Mononuclear cell (primary cell): Measurements from ENCODE around the gene SF3B6. TPM values are rescaled to one million over a fixed set of nuclear protein-coding genes. Genes with fewer than 3 reads are reported as not detected.
"Not testable (repeated sequence)": the region's sequence is repeated elsewhere in the genome, so short reads cannot be mapped to it uniquely, and the experiment has no call there.

Experiments used
- H3K27me3 ChIP-seq: 2 replicates; pipeline ENCODE4 v1.6.0; 2011; ENCODE audit warnings: low read length, control low read depth; ENCODE audit not compliant: insufficient read depth
- H3K4me1 ChIP-seq: 2 replicates; pipeline ENCODE4 v1.5.1; 2011; ENCODE audit warnings: mild to moderate bottlenecking, low read length, control low read depth; ENCODE audit not compliant: insufficient read depth
- H3K4me3 ChIP-seq: 2 replicates; pipeline ENCODE4 v1.5.1; 2011; ENCODE audit warnings: mild to moderate bottlenecking, low read length, moderate library complexity
- H3K9me3 ChIP-seq: 2 replicates; pipeline ENCODE4 v1.5.1; 2011; ENCODE audit warnings: low read depth, mild to moderate bottlenecking, control low read depth, low read length
- total RNA-seq: library from RNA; depleted of rRNA; stranded (reverse); fragments of >200 nt; gene quantifications from one replicate; pipeline ENCODE4 v1.2.3, GENCODE V29; 2012

SF3B6 gene
- total RNA-seq, 1 donor: 107 TPM

- Histone ChIP-seq H3K4me3 (no peak overlapping the region), H3K27me3 (no peaks in the 10 kb centered on the region)
These were observed 28.8 kb upstream of the SF3B6 start for GRCh38 chr2:24104906-24105305.

DNA sequence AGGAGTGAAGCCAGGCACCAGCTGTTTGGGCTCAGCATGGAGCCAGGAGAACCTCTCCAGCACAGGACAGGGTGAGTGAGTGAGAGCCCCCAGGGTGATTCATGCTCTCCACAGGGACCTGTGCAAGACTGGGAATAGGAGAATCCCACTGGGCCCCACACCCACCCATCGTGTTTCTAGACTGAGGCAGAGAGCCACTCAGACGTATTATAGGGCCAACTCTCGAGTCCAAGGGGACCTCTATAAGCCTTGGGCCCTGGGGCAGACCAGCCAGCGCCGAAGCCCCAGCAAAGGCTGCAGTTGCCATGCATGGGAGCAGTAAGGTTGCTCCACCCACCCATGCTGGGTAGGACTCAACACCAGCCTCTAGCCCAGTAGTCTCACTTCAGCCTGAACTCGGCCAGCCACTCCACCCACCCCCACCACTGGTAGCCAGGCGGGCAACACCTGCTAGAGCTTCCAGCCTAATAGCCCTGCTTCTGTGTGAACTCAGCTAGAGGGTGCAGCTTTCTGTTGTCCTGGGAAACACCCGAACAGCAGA, 28.1 kb upstream of the SF3B6 start:
- Histone ChIP-seq H3K9me3 (peaks cover 3% of the 10 kb centered on the region), H3K4me3 (no peak overlapping the region), H3K27me3 (no peaks in the 10 kb centered on the region), H3K4me1 (no peaks in the 10 kb centered on the region)

More at GRCh38 chr2:24104906-24105305, 28.8 kb upstream of the SF3B6 start:
- H3K9me3 ChIP-seq: peaks cover 3% of the 10 kb centered on the region
- H3K4me1 ChIP-seq: no peaks in the 10 kb centered on the region

DNA sequence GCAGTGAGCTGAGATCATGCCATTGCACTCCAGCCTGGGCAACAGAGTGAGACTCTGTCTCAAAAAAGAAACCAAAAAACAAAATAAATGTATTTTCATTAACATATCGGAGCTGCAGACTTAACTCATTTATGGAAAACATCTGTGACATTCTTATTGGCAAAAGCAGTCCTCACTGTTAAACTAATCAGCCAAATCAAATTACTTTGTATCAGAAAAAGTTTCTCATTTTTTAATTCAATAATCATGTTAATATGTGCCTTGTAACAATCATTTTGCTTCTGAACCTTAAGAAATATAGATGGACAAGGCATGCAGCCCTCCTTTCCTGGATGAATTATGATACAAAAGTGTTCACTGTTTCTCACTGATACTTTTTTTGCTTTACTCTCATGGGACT, 26.6 kb upstream of the SF3B6 start:
- no peaks in the 10 kb centered on the region for H3K4me1 ChIP-seq
- no peaks in the 10 kb centered on the region for H3K27me3 ChIP-seq
- peaks cover 3% of the 10 kb centered on the region for H3K9me3 ChIP-seq
- no peak overlapping the region for H3K4me3 ChIP-seq

- Histone ChIP-seq H3K9me3 (peaks cover 3% of the 10 kb centered on the region), H3K4me3 (no peak overlapping the region), H3K4me1 (no peaks in the 10 kb centered on the region), H3K27me3 (no peaks in the 10 kb centered on the region)
These were observed 25.9 kb upstream of the SF3B6 start for GRCh38 chr2:24101992-24102391.

DNA sequence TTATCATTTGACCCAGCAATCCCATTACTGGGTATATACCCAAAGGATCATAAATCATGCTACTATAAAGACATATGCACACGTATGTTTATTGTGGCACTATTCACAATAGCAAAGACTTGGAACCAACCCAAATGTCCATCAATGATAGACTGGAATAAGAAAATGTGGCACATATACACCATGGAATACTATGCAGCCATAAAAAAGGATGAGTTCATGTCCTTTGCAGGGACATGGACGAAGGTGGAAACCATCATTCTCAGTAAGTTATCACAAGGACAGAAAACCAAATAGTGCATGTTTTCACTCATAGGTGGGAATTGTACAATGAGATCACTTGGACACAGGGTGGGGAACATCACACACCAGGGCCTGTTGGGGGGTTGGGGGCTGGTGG, 24.6 kb upstream of the SF3B6 start:
- H3K9me3 ChIP-seq, H3K4me1 ChIP-seq, H3K4me3 ChIP-seq, H3K27me3 ChIP-seq: not testable (repeated sequence)

DNA sequence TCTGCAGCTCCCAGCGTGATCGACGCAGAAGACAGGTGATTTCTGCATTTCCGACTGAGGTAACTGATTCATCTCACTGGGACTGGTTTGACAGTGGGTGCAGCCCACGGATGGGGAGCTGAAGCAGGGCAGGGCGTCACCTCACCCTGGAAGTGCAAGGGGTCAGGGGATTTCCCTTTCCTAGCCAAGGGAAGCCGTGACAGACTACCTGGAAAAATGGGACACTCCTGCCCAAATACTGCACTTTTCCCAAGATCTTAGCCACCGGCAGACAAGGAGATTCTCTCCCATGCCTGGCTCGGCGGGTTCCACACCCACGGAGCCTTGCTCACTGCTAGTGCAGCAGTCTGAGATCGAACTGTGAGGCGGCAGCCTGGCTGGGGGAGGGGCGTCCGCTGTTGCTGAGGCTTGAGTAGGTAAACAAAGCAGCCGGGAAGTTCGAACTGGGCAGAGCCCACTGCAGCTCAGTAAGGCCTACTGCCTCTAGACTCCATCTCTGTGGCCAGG, 19.1 kb upstream of the SF3B6 start:
- H3K27me3 ChIP-seq, H3K9me3 ChIP-seq, H3K4me3 ChIP-seq, H3K4me1 ChIP-seq: not testable (repeated sequence)

DNA sequence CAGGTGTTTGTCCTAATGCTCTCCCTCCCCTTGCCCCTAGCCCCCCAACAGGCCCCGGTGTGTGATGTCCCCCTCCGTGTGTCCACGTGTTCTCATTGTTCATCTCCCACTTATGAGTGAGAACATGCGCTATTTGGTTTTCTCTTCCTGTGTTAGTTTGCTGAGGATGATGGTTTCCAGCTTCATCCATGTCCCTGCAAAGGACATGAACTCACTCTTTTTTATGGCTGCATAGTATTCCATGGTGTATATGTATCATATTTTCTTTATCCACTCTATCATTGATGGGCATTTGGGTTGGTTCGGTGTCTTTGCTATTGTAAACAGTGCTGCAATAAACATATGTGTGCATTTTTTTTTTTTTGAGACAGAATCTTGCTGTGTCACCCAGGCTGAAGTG, 17.1 kb upstream of the SF3B6 start:
- not testable (repeated sequence) for H3K27me3 ChIP-seq, H3K4me1 ChIP-seq, H3K4me3 ChIP-seq, H3K9me3 ChIP-seq

DNA sequence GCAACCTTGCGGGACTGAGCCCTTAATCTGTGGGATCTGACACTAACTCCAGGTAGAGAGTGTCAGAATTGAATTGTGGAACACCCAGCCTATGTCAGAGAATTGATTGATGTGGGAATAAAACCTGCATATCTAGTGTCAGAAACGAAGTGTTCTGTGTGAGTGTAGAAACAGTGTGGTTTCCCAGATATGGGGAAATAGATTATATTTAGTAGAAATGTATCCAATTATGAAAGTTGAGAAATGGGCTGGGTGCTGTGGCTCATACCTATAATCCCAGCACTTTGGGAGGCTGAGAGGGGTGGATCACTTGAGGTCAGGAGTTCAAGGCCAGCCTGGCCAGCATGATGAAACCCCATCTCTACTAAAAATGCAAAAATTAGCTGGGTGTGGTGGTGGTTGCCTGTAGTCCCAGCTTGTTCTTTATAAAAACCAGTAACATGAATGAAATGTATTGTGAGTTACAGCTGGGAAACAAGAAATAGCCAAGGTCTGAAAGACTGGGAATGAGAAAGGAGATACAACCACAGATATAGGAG, 12.8 kb upstream of the SF3B6 start:
- Histone ChIP-seq H3K4me3 (no peak overlapping the region), H3K9me3 (no peaks in the 10 kb centered on the region), H3K27me3 (no peaks in the 10 kb centered on the region), H3K4me1 (peaks cover 19% of the 10 kb centered on the region)

GRCh38 chr2:24087032-24087431, 10.9 kb upstream of the SF3B6 start:
- Histone ChIP-seq H3K27me3 (no peaks in the 10 kb centered on the region), H3K4me1 (peaks cover 38% of the 10 kb centered on the region), H3K4me3 (no peak overlapping the region), H3K9me3 (no peaks in the 10 kb centered on the region)

DNA sequence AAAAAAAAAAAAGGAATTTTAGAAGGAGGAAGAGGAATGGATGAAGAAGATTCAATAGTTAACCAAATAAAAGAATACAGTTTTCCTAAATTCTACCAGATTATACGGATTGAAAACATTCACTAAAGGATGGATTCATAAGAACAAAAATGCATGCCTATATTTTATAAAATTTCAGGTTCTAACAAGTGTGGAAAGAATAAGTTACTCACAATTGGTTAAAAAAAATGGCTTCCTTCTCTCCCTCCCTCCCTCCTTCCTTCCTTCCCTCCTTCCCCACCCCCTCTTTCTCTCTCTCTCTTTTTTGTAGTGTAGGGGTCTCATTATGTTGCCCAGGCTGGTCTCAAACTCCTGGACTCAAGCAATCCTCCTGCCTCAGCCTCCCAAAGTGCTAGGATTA, 10.1 kb upstream of the SF3B6 start:
- no peak overlapping the region for H3K4me3 ChIP-seq
- no peaks in the 10 kb centered on the region for H3K27me3 ChIP-seq
- H3K9me3 ChIP-seq: no peaks in the 10 kb centered on the region
- H3K4me1 ChIP-seq: peaks cover 46% of the 10 kb centered on the region

DNA sequence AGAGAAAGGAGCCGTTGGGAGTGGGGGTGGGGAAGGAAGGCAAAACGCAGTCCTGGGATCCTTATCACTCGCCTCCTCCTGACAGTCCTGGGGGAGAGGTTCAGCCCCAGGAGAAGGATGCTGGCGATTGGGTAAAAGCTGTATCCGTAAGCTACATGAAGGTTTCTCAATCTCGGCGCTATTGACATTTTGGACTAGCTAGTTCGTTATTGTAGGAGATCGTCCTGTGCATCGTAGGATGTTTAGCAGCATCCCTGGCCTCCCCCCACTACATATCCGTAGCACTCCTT, 9.0 kb upstream of the SF3B6 start:
- H3K27me3 ChIP-seq: no peaks in the 10 kb centered on the region
- no peaks in the 10 kb centered on the region for H3K9me3 ChIP-seq
- H3K4me1 ChIP-seq: peaks cover 55% of the 10 kb centered on the region
- H3K4me3 ChIP-seq: peak overlapping the region; percentile 53

DNA sequence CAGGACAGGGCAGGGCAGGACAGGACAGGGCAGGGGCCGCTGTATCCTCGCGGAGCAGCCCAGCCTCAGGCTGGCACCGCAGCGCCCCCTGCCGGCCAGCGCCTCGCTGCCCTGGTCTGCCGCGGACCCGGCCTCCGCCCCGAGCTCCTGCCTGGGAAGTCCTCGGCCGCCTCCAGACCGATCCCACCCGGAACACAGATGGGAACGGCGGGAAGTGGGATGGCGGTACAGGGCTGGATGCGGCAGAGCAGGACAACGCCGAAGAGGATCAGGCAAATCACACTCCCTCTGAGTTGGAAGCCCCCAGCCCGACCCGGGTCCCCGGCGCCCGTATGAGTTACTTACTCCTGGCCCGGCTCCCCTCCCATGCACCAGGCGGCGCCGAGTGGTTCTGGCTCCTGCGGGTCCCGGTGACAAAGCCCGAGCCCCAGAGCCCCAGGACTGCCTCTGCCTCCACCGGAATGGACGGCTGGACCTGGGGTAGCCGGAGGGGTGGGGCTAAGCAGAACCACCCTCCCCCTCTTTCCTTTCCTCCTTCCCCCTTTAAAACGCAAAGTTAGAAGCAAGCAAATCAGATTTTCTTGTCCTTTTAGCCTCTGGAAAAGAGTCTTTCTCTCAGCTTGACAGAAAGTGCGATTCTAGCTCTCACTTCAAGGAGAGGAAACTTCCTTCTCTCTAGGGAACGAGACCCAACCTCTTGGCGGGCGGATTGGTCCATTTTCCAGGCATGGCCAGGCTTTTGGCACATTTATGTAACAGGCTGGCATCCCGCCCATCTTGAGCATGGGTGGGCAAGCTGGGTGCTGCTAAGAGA, 8.5 kb upstream of the SF3B6 start, which contains the start of gene TP53I3:
Gene TP53I3 (minus strand): TSS at position 449 of the 814 bp plus-strand sequence. CDS start 508 bp downstream, outside the sequence.
- H3K4me1 ChIP-seq: peaks cover 55% of the 10 kb centered on the region

GRCh38 chr2:24083567-24084385, 7.7 kb upstream of the SF3B6 start:
- Histone ChIP-seq H3K4me3 (peak overlapping the region; percentile 53), H3K9me3 (no peaks in the 10 kb centered on the region), H3K4me1 (peaks cover 52% of the 10 kb centered on the region), H3K27me3 (no peaks in the 10 kb centered on the region)

More for the DNA sequence above, 8.5 kb upstream of the SF3B6 start, which contains the start of gene TP53I3:
- H3K27me3 ChIP-seq: no peaks in the 10 kb centered on the region
- H3K4me3 ChIP-seq: peak within 1 kb of the TSS; percentile 53
- no peaks in the 10 kb centered on the region for H3K9me3 ChIP-seq

GRCh38 chr2:24082787-24083566, 6.9 kb upstream of the SF3B6 start:
- Histone ChIP-seq H3K9me3 (no peaks in the 10 kb centered on the region), H3K4me1 (peaks cover 57% of the 10 kb centered on the region), H3K4me3 (peak overlapping the region; percentile 53), H3K27me3 (no peaks in the 10 kb centered on the region)
